K562 (cell line): ENCODE results near the gene PIGL. TPM values are rescaled to one million over a fixed set of nuclear protein-coding genes. Genes with fewer than 3 reads are reported as not detected.

Experiments used
- CCAR2 ChIP-seq: fragments of 200-400 bp; formaldehyde crosslinking; IDR thresholded peaks from 2 replicates; pipeline ENCODE4 v1.6.1; 2017; ENCODE audit warnings: mild to moderate bottlenecking, low read depth, low read length
- CREB5 ChIP-seq: fragments of 250-450 bp; sonication (Bioruptor Pico); IDR thresholded peaks from 2 replicates; pipeline ENCODE4 v1.5.0; 2020; ENCODE audit warnings: mild to moderate bottlenecking
- GATAD2B ChIP-seq: fragments of 450-650 bp; IDR thresholded peaks from 2 replicates; pipeline ENCODE4 v1.6.1; 2017; ENCODE audit warnings: mild to moderate bottlenecking, borderline replicate concordance
- HDGF ChIP-seq: fragments of 450-650 bp; IDR thresholded peaks from 2 replicates; pipeline ENCODE4 v1.6.1; 2016
- KDM5B ChIP-seq: fragments of 200-600 bp; sonication (generic); IDR thresholded peaks from 2 replicates; pipeline ENCODE4 v1.6.1; 2012; ENCODE audit warnings: low read depth, mild to moderate bottlenecking, moderate library complexity, low read length, control low read depth, inconsistent platforms; ENCODE audit not compliant: insufficient replicate concordance
- RNF219 ChIP-seq: fragments of 250-450 bp; sonication (Bioruptor Pico); IDR thresholded peaks from 2 replicates; pipeline ENCODE4 v1.5.0; 2022; ENCODE audit warnings: mild to moderate bottlenecking
- TBP ChIP-seq: optimal IDR thresholded peaks from 2 replicates; pipeline ENCODE3; 2011; ENCODE audit warnings: low read depth, low read length, improper control_type of control experiment
- ZBTB7A ChIP-seq: IDR thresholded peaks from 2 replicates; pipeline ENCODE4 v1.6.1; 2011; ENCODE audit warnings: low read depth, mild to moderate bottlenecking, low read length, moderate library complexity, borderline replicate concordance; ENCODE audit not compliant: control insufficient read depth
- ZFP1 ChIP-seq: fragments of 450-650 bp; formaldehyde crosslinking; IDR thresholded peaks from 2 replicates; pipeline ENCODE4 v1.4.0; 2020; ENCODE audit warnings: mild to moderate bottlenecking, mixed read lengths
- ZNF124 ChIP-seq: sonication (generic); formaldehyde crosslinking; IDR thresholded peaks from 2 replicates; pipeline ENCODE4 v1.8.1; 2022; ENCODE audit warnings: missing genetic modification reagents
- polyA plus RNA-seq, 8 experiments: library from polyadenylated mRNA; depleted of rRNA in 4 of 8; stranded (reverse) in 5 of 8; unstranded in 3 of 8; fragments of >200 nt; fragmentation: Nextera tagmentation in 2 of 8; fragmentation: Illumina TruSeq in 1 of 8; extraction: Ambion mirVana in 2 of 8; extraction: Trizol in 1 of 8; gene quantifications; 2 replicates each; pipeline versions ENCODE4 v1.2.1 to v1.2.3, GENCODE V29; 2011 to 2014; ENCODE audit warnings: inconsistent platforms in 1 of 8, missing spikeins in 1 of 8
- total RNA-seq, 7 experiments: library from RNA; depleted of rRNA in 6 of 7; stranded (reverse); fragments of >200 nt in 6 of 7; fragmentation: Illumina TruSeq in 2 of 7; extraction: Trizol in 2 of 7; gene quantifications; 2 replicates each; pipeline versions ENCODE4 v1.2.1 to v1.2.3, GENCODE V29; 2011 to 2021; ENCODE audit warnings: low replicate concordance in 1 of 7
- TF ChIP-seq, protein P1 (sequence below): sonication (generic); formaldehyde crosslinking; IDR thresholded peaks from 2 replicates; pipeline ENCODE4 v1.8.0; 2022; ENCODE audit warnings: mild to moderate bottlenecking, missing genetic modification reagents
- TF ChIP-seq, protein P2 (sequence below): fragments of 450-650 bp; IDR thresholded peaks from 2 replicates; pipeline ENCODE4 v1.7.1; 2018; ENCODE audit warnings: mild to moderate bottlenecking, low read depth; ENCODE audit not compliant: partially characterized antibody

Gene PIGL
- total and polyA plus RNA-seq, 9 of the 15 experiments (the other 6 are each of a cell fraction or from before 2014, with no cell fraction given), result 19.9 to 55.3 (median 29.6) TPM

- TF ChIP-seq, protein P1, sequence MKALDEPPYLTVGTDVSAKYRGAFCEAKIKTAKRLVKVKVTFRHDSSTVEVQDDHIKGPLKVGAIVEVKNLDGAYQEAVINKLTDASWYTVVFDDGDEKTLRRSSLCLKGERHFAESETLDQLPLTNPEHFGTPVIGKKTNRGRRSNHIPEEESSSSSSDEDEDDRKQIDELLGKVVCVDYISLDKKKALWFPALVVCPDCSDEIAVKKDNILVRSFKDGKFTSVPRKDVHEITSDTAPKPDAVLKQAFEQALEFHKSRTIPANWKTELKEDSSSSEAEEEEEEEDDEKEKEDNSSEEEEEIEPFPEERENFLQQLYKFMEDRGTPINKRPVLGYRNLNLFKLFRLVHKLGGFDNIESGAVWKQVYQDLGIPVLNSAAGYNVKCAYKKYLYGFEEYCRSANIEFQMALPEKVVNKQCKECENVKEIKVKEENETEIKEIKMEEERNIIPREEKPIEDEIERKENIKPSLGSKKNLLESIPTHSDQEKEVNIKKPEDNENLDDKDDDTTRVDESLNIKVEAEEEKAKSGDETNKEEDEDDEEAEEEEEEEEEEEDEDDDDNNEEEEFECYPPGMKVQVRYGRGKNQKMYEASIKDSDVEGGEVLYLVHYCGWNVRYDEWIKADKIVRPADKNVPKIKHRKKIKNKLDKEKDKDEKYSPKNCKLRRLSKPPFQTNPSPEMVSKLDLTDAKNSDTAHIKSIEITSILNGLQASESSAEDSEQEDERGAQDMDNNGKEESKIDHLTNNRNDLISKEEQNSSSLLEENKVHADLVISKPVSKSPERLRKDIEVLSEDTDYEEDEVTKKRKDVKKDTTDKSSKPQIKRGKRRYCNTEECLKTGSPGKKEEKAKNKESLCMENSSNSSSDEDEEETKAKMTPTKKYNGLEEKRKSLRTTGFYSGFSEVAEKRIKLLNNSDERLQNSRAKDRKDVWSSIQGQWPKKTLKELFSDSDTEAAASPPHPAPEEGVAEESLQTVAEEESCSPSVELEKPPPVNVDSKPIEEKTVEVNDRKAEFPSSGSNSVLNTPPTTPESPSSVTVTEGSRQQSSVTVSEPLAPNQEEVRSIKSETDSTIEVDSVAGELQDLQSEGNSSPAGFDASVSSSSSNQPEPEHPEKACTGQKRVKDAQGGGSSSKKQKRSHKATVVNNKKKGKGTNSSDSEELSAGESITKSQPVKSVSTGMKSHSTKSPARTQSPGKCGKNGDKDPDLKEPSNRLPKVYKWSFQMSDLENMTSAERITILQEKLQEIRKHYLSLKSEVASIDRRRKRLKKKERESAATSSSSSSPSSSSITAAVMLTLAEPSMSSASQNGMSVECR, result no peak
- TF ChIP-seq ZNF124 (CRISPR knock-in tag), result no peak
- TF ChIP-seq ZBTB7A, result peak; percentile 84
- no peak for TF ChIP-seq CCAR2
- TF ChIP-seq, protein P2, sequence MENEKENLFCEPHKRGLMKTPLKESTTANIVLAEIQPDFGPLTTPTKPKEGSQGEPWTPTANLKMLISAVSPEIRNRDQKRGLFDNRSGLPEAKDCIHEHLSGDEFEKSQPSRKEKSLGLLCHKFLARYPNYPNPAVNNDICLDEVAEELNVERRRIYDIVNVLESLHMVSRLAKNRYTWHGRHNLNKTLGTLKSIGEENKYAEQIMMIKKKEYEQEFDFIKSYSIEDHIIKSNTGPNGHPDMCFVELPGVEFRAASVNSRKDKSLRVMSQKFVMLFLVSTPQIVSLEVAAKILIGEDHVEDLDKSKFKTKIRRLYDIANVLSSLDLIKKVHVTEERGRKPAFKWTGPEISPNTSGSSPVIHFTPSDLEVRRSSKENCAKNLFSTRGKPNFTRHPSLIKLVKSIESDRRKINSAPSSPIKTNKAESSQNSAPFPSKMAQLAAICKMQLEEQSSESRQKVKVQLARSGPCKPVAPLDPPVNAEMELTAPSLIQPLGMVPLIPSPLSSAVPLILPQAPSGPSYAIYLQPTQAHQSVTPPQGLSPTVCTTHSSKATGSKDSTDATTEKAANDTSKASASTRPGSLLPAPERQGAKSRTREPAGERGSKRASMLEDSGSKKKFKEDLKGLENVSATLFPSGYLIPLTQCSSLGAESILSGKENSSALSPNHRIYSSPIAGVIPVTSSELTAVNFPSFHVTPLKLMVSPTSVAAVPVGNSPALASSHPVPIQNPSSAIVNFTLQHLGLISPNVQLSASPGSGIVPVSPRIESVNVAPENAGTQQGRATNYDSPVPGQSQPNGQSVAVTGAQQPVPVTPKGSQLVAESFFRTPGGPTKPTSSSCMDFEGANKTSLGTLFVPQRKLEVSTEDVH, result no peak
- no peak for TF ChIP-seq ZFP1
- TF ChIP-seq KDM5B, result peak; percentile 71
- peak; percentile 60 for TF ChIP-seq TBP
- TF ChIP-seq GATAD2B, result no peak; the same call in 1 of the 2 replicates
- TF ChIP-seq HDGF, result no peak
- TF ChIP-seq RNF219 (CRISPR knock-in tag), result no peak
- TF ChIP-seq CREB5, result no peak
These were observed 69.3 kb downstream of the PIGL start (continued) for GRCh38 chr17:16286009-16286946.
